Nephron (organoid): Measurements from ENCODE around the gene APBA1.
A peak's percentile ranks its signal among the peaks of the same experiment; 100 is the strongest.

Experiments
- H3K27ac Mint-ChIP-seq, 3 experiments: 2 replicates each; pipeline ENCODE4 v1.8.0; 2020; ENCODE audit warnings: mixed read lengths in 3 of 3, mild to moderate bottlenecking in 2 of 3, moderate library complexity in 1 of 3
- H3K27me3 Mint-ChIP-seq: 2 replicates; pipeline ENCODE4 v1.8.0; 2021; ENCODE audit warnings: low read depth, mild to moderate bottlenecking, moderate library complexity, mixed read lengths
- H3K36me3 Mint-ChIP-seq: 2 replicates; pipeline ENCODE4 v1.8.0; 2020; ENCODE audit warnings: low read depth, mixed read lengths
- H3K4me1 Mint-ChIP-seq: 2 replicates; pipeline ENCODE4 v1.8.0; 2020; ENCODE audit warnings: mixed read lengths
- H3K4me3 Mint-ChIP-seq, 3 experiments: 2 replicates each; pipeline ENCODE4 v1.8.0; 2020; ENCODE audit warnings: mild to moderate bottlenecking in 3 of 3, mixed read lengths in 3 of 3, moderate library complexity in 2 of 3
- H3K9me3 Mint-ChIP-seq: 2 replicates; pipeline ENCODE4 v1.8.0; 2020; ENCODE audit warnings: mixed read lengths
- CTCF ChIP-seq, 3 experiments: fragments of 200-600 bp; sonication (generic); IDR thresholded peaks; one replicate each; pipeline ENCODE4 v1.5.0; 2021; ENCODE audit warnings: antibody characterized with exemption in 3 of 3; ENCODE audit not compliant: unreplicated experiment in 3 of 3

Gene APBA1

DNA sequence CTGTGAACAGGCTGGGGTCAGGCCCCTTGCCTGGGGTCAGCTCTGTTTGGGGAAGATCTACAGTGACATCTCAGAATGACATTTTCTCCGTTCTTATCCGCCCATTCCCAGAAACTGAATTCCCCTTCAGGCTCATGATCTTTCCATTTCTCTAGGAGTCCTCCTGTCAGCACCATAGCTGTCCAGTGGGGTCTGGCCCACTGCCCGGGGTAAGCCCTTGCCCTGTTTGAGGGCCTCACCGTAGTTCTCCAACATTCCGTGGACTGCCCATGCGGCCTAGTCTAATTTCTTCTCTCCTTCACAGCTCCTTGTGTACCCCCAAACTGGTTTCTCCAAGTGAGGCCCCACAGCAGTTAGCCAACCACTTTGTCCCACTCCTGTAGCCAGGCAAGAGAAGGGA lies 278.7 kb downstream of the APBA1 start:
- no peak for TF ChIP-seq CTCF (IDR thresholded peaks at IDR 0.05; ENCODE audit: unreplicated experiment in 3 of 3)
- H3K4me3 Mint-ChIP-seq: no peak overlapping the region
- no peaks in the 10 kb centered on the region for H3K36me3 Mint-ChIP-seq
- H3K27me3 Mint-ChIP-seq: peaks cover 10% of the 10 kb centered on the region
- H3K4me1 Mint-ChIP-seq: peaks cover 12% of the 10 kb centered on the region
- no peak overlapping the region for H3K27ac Mint-ChIP-seq
- peaks cover 2% of the 10 kb centered on the region for H3K9me3 Mint-ChIP-seq

DNA sequence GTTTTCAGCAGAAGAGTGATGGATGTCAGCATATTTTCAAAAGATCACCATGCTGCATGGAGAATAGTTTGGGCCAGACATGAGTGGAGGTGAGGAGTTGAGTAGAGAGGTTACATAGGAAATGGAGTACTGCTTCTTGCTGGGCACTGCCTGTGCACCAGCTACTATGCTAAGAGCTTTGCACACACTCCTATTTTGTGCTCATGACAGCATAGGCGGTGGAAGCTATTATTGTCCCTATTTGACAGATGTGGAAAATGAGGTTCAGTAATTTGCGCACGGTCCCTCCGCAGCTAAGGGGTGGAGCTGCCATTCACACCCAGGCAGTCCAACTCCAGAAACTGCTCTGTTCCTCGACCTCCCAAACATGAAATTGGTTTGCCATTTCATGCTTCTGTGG lies 279.3 kb downstream of the APBA1 start:
- Mint-ChIP-seq H3K27me3 (peaks cover 10% of the 10 kb centered on the region), H3K27ac (peak overlapping the region in 1 of 3 experiments; percentile 23), H3K4me3 (no peak overlapping the region), H3K36me3 (no peaks in the 10 kb centered on the region), H3K9me3 (peaks cover 2% of the 10 kb centered on the region), H3K4me1 (peaks cover 12% of the 10 kb centered on the region)
- no peak for TF ChIP-seq CTCF (IDR thresholded peaks at IDR 0.05; ENCODE audit: unreplicated experiment in 3 of 3)

GRCh38 chr9:69391946-69392345 lies 280.2 kb downstream of the APBA1 start:
- no peaks in the 10 kb centered on the region for H3K36me3 Mint-ChIP-seq
- peaks cover 12% of the 10 kb centered on the region for H3K4me1 Mint-ChIP-seq
- peaks cover 2% of the 10 kb centered on the region for H3K9me3 Mint-ChIP-seq
- H3K27me3 Mint-ChIP-seq: peaks cover 10% of the 10 kb centered on the region
- H3K4me3 Mint-ChIP-seq: peak overlapping the region in 2 of 3 experiments; percentile 3 to 15
- TF ChIP-seq CTCF (IDR thresholded peaks at IDR 0.05; ENCODE audit: unreplicated experiment in 3 of 3): no peak
- peak overlapping the region in 2 of 3 experiments; percentile 23 to 90 for H3K27ac Mint-ChIP-seq

DNA sequence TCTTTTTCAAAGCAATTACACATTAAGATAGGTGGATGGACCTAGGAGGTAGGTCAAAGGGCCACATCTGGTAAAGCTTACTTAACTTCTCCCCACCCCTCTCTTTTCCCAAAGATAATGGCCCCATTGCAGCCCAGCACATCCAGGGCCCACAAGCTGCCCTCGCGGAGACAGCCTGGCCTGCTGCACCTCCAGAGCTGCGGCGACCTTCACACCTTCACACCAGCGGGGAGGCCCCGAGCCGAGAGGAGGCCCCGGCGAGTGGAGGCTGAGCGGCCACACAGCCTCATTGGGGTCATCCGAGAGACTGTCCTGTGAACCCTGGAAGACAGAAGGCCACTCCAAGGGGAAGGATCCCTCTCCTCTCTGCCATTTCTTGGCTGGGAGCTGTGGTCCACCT lies 280.7 kb downstream of the APBA1 start:
- no peak for TF ChIP-seq CTCF (IDR thresholded peaks at IDR 0.05; ENCODE audit: unreplicated experiment in 3 of 3)
- Mint-ChIP-seq H3K4me1 (peaks cover 12% of the 10 kb centered on the region), H3K27ac (no peak overlapping the region), H3K4me3 (no peak overlapping the region), H3K36me3 (no peaks in the 10 kb centered on the region), H3K27me3 (peaks cover 10% of the 10 kb centered on the region), H3K9me3 (peaks cover 2% of the 10 kb centered on the region)

DNA sequence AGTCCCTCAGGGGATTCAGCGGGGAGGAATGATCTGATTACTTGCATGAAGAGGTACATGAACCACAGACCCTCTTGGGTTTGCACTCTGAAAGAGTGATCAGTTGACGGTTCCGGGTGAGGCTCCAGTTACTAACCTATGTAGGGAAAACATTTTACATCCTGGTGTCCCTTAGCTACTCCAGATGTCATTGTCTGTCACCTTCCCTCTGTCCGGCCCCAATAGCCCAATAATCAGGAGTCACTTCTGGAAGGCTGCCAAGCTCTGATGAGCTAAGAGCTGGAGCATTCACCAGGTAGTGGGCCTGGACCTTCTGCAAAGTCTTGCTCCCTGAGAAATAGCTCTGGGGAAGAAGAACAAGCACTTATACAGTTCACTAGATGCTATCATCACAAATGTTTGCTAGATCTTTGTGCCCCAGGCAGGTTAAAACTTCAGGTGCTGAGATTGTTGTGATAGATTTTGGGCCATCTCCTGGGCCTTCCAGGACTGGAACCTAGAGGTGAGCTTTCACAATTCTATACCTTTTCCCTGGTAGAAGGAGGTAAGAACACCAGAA lies 282.7 kb downstream of the APBA1 start:
- TF ChIP-seq CTCF (IDR thresholded peaks at IDR 0.05; ENCODE audit: unreplicated experiment in 3 of 3): no peak
- Mint-ChIP-seq H3K9me3 (peaks cover 2% of the 10 kb centered on the region), H3K4me3 (no peak overlapping the region), H3K27ac (no peak overlapping the region), H3K36me3 (no peaks in the 10 kb centered on the region), H3K4me1 (peaks cover 12% of the 10 kb centered on the region), H3K27me3 (peaks cover 13% of the 10 kb centered on the region)

GRCh38 chr9:69388596-69388995 lies 283.6 kb downstream of the APBA1 start:
- peaks cover 10% of the 10 kb centered on the region for H3K27me3 Mint-ChIP-seq
- H3K4me1 Mint-ChIP-seq: peaks cover 12% of the 10 kb centered on the region
- H3K9me3 Mint-ChIP-seq: peaks cover 2% of the 10 kb centered on the region
- no peaks in the 10 kb centered on the region for H3K36me3 Mint-ChIP-seq
- H3K4me3 Mint-ChIP-seq: no peak overlapping the region
- no peak overlapping the region for H3K27ac Mint-ChIP-seq
- no peak for TF ChIP-seq CTCF (IDR thresholded peaks at IDR 0.05; ENCODE audit: unreplicated experiment in 3 of 3)
